Measurements from ENCODE around the gene TFB2M.
A peak's percentile ranks its signal among the peaks of the same experiment; 100 is the strongest.

TFB2M gene

GRCh38 chr1:246513041-246513440 lies 53.0 kb downstream of the TFB2M start:
- DNase-seq = no peak

- no peak for DNase-seq
These were observed 53.4 kb downstream of the TFB2M start for GRCh38 chr1:246512635-246513034.

- no peak for DNase-seq
These were observed 53.8 kb downstream of the TFB2M start for GRCh38 chr1:246512230-246512629.

GRCh38 chr1:246511203-246511602 lies 54.9 kb downstream of the TFB2M start:
- no peak for DNase-seq

GRCh38 chr1:246510147-246511030 lies 55.7 kb downstream of the TFB2M start:
- no peak for DNase-seq

- DNase-seq = no peak
These were observed 57.0 kb downstream of the TFB2M start for GRCh38 chr1:246508897-246509688.

GRCh38 chr1:246506674-246507481 lies 59.2 kb downstream of the TFB2M start, which contains the start of gene SMYD3:
Gene SMYD3 (minus strand): TSS chr1:246507279.
- peak; percentile 79 for DNase-seq

GRCh38 chr1:246506367-246506673 lies 59.7 kb downstream of the TFB2M start:
- no peak for DNase-seq

- DNase-seq = peak; percentile 46
These were observed 62.7 kb downstream of the TFB2M start for GRCh38 chr1:246503341-246503740.

- DNase-seq = peak; percentile 72
These were observed 68.6 kb downstream of the TFB2M start for GRCh38 chr1:246497331-246497915.

GRCh38 chr1:246492611-246493245 lies 73.3 kb downstream of the TFB2M start:
- DNase-seq = peak; percentile 74

- no peak for DNase-seq
These were observed 74.5 kb downstream of the TFB2M start for GRCh38 chr1:246491551-246492053.
